IPS DF 19.7 (cell line): ENCODE measurements around the gene HES2.
"Not testable (repeated sequence)": the region's sequence is repeated elsewhere in the genome, so short reads cannot be mapped to it uniquely, and the experiment has no call there.

Source experiments
- DNase-seq: peaks from one replicate; pipeline ENCODE4 v3.0.0-alpha.2; 2013; ENCODE audit warnings: low read depth, low spot score

The HES2 gene

GRCh38 chr1:6454856-6455751, 35.4 kb upstream of the HES2 start:
- no peak for DNase-seq

GRCh38 chr1:6453895-6454855, 34.5 kb upstream of the HES2 start:
- not testable (repeated sequence) for DNase-seq

- no peak for DNase-seq
Observed at GRCh38 chr1:6450943-6451373, 31.2 kb upstream of the HES2 start.

- not testable (repeated sequence) for DNase-seq
Observed at GRCh38 chr1:6450486-6450885, 30.8 kb upstream of the HES2 start.

- no peak for DNase-seq
Observed at GRCh38 chr1:6450005-6450450, 30.3 kb upstream of the HES2 start.

- DNase-seq, result no peak
Observed at GRCh38 chr1:6448749-6449631, 29.3 kb upstream of the HES2 start.

- no peak for DNase-seq
Observed at GRCh38 chr1:6447818-6448748, 28.4 kb upstream of the HES2 start.

GRCh38 chr1:6447016-6447817, 27.5 kb upstream of the HES2 start:
- no peak for DNase-seq

GRCh38 chr1:6446665-6447015, 26.9 kb upstream of the HES2 start:
- DNase-seq, result no peak

GRCh38 chr1:6445929-6446328, 26.2 kb upstream of the HES2 start:
- DNase-seq, result not testable (repeated sequence)

GRCh38 chr1:6445062-6445763, 25.5 kb upstream of the HES2 start:
- DNase-seq, result no peak

GRCh38 chr1:6444377-6444776, 24.7 kb upstream of the HES2 start:
- no peak for DNase-seq

GRCh38 chr1:6443339-6444115, 23.8 kb upstream of the HES2 start:
- DNase-seq, result no peak

GRCh38 chr1:6441586-6441985, 21.9 kb upstream of the HES2 start:
- no peak for DNase-seq

GRCh38 chr1:6440198-6441126, 20.7 kb upstream of the HES2 start:
- DNase-seq, result no peak

- DNase-seq, result no peak
Observed at GRCh38 chr1:6438047-6438525, 18.4 kb upstream of the HES2 start.
